NOMO-1 treated with DMSO at 0.1 percent for 48 hours (cell line): Measurements from ENCODE around the gene KCTD10.

ENCODE experiments used
- DNase-seq: peaks from one replicate; lab custom pipeline; 2025; ENCODE audit not compliant: unreplicated experiment; lab: John Stamatoyannopoulos, UW

Gene KCTD10

GRCh38 chr12:109495012-109495411, 17.9 kb upstream of the KCTD10 start:
- DNase-seq: no peak

- DNase-seq: no peak
Observed at GRCh38 chr12:109494348-109494881, 17.3 kb upstream of the KCTD10 start.

- no peak for DNase-seq
Observed at GRCh38 chr12:109493938-109494337, 16.8 kb upstream of the KCTD10 start.

- no peak for DNase-seq
Observed at GRCh38 chr12:109493090-109493489, 16.0 kb upstream of the KCTD10 start.

GRCh38 chr12:109492371-109492770, 15.3 kb upstream of the KCTD10 start:
- DNase-seq: no peak

- no peak for DNase-seq
Observed at GRCh38 chr12:109491671-109492070, 14.6 kb upstream of the KCTD10 start.

- DNase-seq: no peak
Observed at GRCh38 chr12:109489955-109490565, 13.0 kb upstream of the KCTD10 start.

- no peak for DNase-seq
Observed at GRCh38 chr12:109489016-109489954, 12.2 kb upstream of the KCTD10 start.

GRCh38 chr12:109488051-109488665, 11.1 kb upstream of the KCTD10 start:
- no peak for DNase-seq

GRCh38 chr12:109487181-109488050, 10.3 kb upstream of the KCTD10 start:
- no peak for DNase-seq

- DNase-seq: no peak
Observed at GRCh38 chr12:109485201-109485600, 8.1 kb upstream of the KCTD10 start.

- DNase-seq: no peak
Observed at GRCh38 chr12:109483346-109483745, 6.2 kb upstream of the KCTD10 start.

GRCh38 chr12:109482894-109483293, 5.8 kb upstream of the KCTD10 start:
- DNase-seq: no peak

- DNase-seq: no peak
Observed at GRCh38 chr12:109482491-109482890, 5.4 kb upstream of the KCTD10 start.

- DNase-seq: no peak
Observed at GRCh38 chr12:109481863-109482262, 4.8 kb upstream of the KCTD10 start.

- no peak for DNase-seq
Observed at GRCh38 chr12:109480356-109480755, 3.3 kb upstream of the KCTD10 start.

GRCh38 chr12:109479761-109480160, 2.7 kb upstream of the KCTD10 start:
- no peak for DNase-seq

- DNase-seq: no peak
Observed at GRCh38 chr12:109477963-109478315, 839 bp upstream of the KCTD10 start.

- DNase-seq: no peak
Observed at GRCh38 chr12:109476807-109477184, 304 bp downstream of the KCTD10 start.

GRCh38 chr12:109475993-109476806, 900 bp downstream of the KCTD10 start:
- no peak for DNase-seq
